ENCODE measurements around the gene ZNF710. TPM values are rescaled to one million over a fixed set of nuclear protein-coding genes. Genes with fewer than 3 reads are reported as not detected.

ZNF710 gene
- total and polyA plus RNA-seq, 2 of the 13 experiments (the other 11 are each of a cell fraction or from before 2014, with no cell fraction given), result 4.7 to 20.6 TPM

GRCh38 chr15:89958107-89958805 is 42.9 kb upstream of the ZNF710 start (continued):
- TF ChIP-seq EEA1 (CRISPR knock-in tag; IDR thresholded peaks at IDR 0.05; ENCODE audit: borderline replicate concordance), result no peak
- TF ChIP-seq MAX (IDR thresholded peaks at IDR 0.05), result peak; percentile 69; the same call in 1 of the 2 replicates
- no peak for TF ChIP-seq ZNF597 (CRISPR knock-in tag; IDR thresholded peaks at IDR 0.05)
- TF ChIP-seq ZNF441 (CRISPR knock-in tag; IDR thresholded peaks at IDR 0.05; ENCODE audit: borderline replicate concordance), result no peak
- no peak for TF ChIP-seq SOX6 (IDR thresholded peaks at IDR 0.05)
- TF ChIP-seq SOX6 (CRISPR knock-in tag; IDR thresholded peaks at IDR 0.05), result 0 out of 2 replicates have a peak, but pooled peaks have one; percentile 13
- no peak for TF ChIP-seq LCORL (IDR thresholded peaks at IDR 0.05)
- TF ChIP-seq LCORL (CRISPR knock-in tag; IDR thresholded peaks at IDR 0.05), result peak; percentile 31; the same call in 1 of the 2 replicates
- TF ChIP-seq ZMYM4 (CRISPR knock-in tag; IDR thresholded peaks at IDR 0.05), result peak; percentile 59; the same call in 1 of the 2 replicates
- no peak for TF ChIP-seq PCBP1 (IDR thresholded peaks at IDR 0.05; ENCODE audit: borderline replicate concordance, low read depth, low read length)
- peak; percentile 59 for TF ChIP-seq TEAD3 (CRISPR knock-in tag; optimal IDR thresholded peaks at IDR 0.05; ENCODE audit: borderline replicate concordance)
- no peak for TF ChIP-seq ZKSCAN5 (CRISPR knock-in tag; IDR thresholded peaks at IDR 0.05)
- TF ChIP-seq ETS1 (CRISPR knock-in tag; IDR thresholded peaks at IDR 0.05), result no peak
- 0 out of 2 replicates have a peak, but pooled peaks have one; percentile 26 for TF ChIP-seq PHF21A (CRISPR knock-in tag; IDR thresholded peaks at IDR 0.05)
- TF ChIP-seq AFF4 (CRISPR knock-in tag; IDR thresholded peaks at IDR 0.05), result no peak
- TF ChIP-seq ZFP91 (CRISPR knock-in tag; IDR thresholded peaks at IDR 0.05; ENCODE audit: borderline replicate concordance), result peak; percentile 61; the same call in 1 of the 2 replicates
- TF ChIP-seq CENPX (CRISPR knock-in tag; IDR thresholded peaks at IDR 0.05), result no peak
- no peak for TF ChIP-seq POLR2G (IDR thresholded peaks at IDR 0.05; ENCODE audit: low read depth, low read length)
- TF ChIP-seq EED (CRISPR knock-in tag; IDR thresholded peaks at IDR 0.05), result 0 out of 2 replicates have a peak, but pooled peaks have one; percentile 27
- no peak for TF ChIP-seq RXRB (CRISPR knock-in tag; IDR thresholded peaks at IDR 0.05; ENCODE audit: borderline replicate concordance)
- TF ChIP-seq ZIK1 (CRISPR knock-in tag; IDR thresholded peaks at IDR 0.05; ENCODE audit: borderline replicate concordance, low read depth), result no peak; the same call in 1 of the 2 replicates
- TF ChIP-seq ZNF83 (CRISPR knock-in tag; IDR thresholded peaks at IDR 0.05; ENCODE audit: borderline replicate concordance), result no peak
- no peak for TF ChIP-seq ZNF382 (CRISPR knock-in tag; IDR thresholded peaks at IDR 0.05; ENCODE audit: borderline replicate concordance)

Measured in HepG2 (cell line).